SKM-1 (cell line): Measurements from ENCODE around the gene NEK6.
A peak's percentile ranks its signal among the peaks of the same experiment; 100 is the strongest.

Experiments used
- DNase-seq: peaks from one replicate; lab custom pipeline; 2025; ENCODE audit not compliant: unreplicated experiment; lab: John Stamatoyannopoulos, UW

NEK6 gene

DNA sequence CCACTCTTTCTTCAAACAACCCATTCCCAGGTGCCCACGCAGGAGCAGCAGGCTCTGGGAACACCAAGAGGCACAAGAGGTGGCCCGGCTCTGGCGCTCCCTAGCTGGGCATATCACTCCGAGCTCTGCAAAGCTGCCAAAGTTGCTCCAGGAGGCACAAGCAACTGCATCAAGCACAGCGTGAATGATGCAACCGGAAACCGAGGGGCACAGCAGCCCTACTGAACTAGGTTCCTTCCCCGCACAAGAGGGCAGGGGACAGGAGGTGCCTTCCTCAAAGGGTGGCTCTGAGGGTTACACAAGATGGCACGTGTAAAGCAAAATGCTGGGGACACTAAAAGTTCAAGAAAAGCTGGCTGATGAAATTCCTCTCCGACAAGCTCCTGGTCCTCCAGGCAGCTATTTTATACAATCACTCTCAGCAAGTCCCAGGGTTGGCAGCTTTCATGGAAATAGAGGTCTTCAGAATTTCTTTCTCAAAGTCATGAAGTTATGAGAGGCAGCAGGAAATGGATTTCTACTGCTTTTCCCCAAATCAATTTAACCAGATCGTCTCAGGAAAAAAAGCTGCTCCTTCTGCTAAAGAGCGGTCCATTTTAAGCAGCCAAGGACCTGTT is 134.6 kb downstream of the NEK6 start:
- peak; percentile 88 for DNase-seq

DNA sequence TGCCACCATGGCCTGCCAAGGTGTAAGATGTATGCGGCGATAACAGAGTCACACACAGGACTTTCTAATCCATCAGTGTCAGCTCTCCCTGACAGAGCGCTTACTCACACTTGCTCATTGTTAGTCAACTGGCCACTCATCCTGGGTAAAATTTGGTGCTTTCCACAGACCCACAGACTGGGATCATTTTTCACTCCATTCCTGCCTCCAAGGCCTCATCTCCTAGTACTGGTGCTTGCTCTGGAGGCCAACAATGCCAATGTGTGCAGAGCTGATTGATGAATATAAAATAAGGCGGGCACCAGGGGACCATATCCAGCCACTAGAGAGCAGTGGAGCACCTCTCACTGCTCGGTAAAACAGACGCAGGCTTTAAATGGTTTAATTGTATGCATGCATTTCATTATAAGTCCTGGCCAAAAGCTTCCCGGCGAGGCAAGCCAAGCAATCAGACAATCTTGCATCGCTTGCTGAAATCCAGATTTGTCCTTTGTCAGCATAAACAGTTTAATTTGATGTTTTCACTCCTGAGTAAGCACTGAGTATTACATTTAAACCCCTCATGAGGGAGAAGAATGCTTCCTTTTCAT is 135.2 kb downstream of the NEK6 start:
- no peak for DNase-seq

DNA sequence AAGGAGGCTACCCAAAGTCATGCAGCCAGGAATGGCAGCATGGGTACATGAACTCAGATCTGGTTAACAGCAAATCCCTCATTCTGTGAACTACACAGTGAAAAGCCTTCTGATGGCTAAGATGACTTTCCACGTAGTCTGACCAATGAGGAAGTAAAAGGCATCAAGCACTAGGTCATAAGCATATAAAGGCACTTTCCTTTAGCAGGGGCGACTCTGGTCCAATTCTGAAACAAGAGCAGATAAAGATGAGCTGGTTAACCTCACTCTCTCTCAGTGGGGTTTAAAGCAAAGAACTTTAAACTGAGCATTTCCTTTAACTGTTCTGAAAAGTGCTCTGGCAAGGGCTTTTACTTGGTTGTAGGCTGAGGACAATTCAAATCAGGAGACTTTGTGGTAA is 136.4 kb downstream of the NEK6 start:
- DNase-seq, result no peak

DNA sequence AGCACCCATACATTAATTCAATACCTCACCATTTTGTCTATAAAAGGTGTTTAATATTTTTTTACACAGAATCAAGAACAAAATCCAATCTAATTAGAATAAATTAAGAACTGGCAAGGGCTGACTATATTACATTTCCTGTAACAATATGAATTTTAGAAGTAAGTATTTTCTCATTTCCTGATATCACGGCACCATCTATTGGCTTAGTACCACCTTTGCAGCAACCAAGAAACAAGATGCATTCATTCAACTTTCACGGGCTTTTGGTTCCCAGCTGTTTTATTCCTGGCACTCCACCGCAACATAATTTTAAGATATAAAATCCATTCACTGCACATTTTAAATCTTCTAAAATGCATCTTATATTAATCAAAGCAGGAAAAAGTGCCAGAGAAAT is 136.8 kb downstream of the NEK6 start:
- no peak for DNase-seq

DNA sequence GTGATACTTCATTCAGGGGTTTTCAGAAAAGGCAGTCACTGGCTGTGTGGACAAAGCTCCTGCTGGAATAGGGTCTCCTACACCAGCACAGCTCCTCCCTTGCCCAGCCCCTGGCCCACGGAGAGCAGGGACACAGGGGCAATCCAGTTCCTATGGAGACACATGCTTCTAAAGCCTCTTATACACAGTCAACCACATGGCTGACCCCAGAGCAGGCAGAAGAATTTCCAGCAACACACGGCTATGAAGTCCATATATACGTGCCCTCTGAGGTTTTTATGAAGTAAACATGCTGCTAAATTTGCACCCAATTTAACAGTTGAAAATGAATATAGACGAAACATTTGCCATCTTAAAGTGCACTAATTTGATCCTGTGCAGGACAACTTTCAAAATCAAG is 138.1 kb downstream of the NEK6 start:
- DNase-seq, result no peak

DNA sequence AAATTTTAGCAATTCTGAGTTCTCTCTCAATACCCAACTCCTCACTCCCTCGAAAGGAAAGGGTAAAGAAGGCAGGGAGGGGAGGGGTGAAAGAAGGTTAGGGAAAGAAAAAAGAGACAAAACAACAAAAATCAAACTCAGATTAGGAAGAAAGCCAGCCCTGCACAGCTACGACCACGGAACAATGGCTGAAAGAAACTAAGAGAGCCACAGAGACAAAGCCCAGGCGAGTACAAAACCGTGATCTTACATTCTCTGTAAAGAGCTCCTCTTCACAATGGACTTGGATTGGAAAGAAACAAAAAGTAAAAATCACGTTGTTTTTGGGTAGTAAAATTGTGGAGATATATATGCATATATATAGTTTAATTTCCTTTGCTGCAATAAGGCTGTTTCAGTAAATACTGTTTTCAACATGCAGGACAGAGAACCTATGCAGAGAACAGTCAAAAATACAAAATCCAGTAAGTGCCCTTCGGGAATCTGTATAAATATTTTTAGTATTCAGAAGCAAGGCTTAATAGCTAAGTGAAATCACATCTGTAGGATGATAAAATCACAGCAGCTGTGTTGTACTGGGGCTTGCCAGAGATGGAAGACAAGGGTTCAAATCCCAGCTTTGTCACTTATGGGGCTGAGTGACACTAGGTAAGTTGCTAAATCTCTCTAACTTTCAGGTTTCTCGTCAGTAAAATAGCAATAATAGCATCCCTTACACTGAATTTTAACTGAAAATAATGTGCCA is 140.6 kb downstream of the NEK6 start:
- DNase-seq, result no peak

DNA sequence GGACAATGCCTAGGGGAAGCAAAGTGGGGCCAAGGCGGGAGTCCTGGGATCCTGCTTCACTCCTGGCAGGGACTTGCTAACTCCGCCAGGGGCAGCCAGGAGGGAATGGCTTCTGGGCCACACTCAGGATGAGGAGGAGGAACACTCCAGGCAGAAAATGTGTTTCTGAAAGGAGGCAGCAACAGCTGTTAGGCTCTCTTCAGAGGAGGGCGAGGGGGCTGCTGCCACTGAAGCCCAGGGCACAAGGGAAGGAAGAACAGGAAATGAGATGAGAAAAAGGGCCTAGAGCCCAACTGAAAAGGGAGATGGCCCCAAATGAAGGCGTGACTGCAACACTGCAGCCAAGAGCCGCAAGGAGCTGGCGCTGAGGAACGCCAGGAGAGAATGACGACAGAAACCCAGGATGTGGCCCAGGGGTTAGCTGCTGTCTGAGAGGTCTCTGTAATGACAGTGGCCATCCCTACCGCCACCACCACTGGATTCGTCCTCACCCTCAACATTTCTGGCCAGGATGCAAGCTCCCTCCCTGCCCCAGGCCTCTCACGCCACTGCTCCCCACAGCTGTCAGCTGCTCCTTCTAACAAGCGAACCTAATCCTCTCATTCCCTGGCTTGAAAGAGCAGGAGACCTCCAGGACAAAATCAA is 141.7 kb downstream of the NEK6 start:
- DNase-seq, result no peak

DNA sequence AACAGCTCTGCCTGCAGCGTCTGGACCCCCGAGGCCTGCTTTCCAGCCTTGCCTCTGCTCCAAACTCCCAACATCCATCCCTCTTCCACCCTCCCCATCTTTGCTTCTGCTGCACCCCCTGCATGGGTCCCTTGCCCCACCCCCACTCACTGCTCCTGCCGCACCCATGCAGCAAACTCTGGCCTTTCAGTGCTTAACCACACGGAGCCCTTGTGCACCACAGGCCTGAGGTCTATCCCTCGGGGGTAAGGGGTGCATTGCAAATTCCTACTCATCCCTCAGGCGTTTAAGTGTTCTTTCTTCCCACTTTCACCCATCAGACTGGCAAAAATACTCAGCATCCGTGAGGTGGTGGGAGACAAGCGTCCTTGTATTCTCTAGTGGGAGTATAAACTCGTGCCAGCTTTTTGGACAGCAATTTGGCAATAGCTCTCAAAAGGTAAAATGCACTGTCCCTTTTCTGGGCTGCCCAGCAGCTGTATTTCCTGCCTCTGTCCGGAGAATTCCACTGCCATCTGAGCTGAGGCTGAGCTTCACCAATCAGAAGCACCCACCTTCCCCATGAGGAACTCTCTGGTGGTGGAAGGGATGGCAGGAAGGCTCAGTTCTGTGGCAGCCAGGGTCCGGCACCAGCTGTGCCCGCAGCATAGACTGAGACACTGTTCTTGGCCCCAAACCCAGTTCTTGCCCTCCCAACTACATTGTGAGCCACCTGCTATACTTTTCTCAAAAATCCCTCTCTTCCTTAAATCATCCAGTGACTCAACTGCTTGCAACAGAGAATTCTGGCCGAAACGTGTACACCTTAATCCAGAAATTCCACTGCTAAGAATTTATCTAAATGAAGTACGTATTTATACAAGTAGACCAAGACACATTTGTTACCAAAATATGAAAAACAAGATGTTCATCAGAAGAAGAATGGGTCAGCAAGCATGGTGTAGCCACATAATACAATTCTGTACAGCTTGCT is 142.5 kb downstream of the NEK6 start:
- no peak for DNase-seq
